Measurements from ENCODE around the gene EIF3A. TPM values are rescaled to one million over a fixed set of nuclear protein-coding genes. Genes with fewer than 3 reads are reported as not detected.

EIF3A gene
- total and polyA plus RNA-seq, 9 of the 15 experiments (the other 6 are each of a cell fraction or from before 2014, with no cell fraction given): 19.6 to 163 (median 102) TPM

DNA sequence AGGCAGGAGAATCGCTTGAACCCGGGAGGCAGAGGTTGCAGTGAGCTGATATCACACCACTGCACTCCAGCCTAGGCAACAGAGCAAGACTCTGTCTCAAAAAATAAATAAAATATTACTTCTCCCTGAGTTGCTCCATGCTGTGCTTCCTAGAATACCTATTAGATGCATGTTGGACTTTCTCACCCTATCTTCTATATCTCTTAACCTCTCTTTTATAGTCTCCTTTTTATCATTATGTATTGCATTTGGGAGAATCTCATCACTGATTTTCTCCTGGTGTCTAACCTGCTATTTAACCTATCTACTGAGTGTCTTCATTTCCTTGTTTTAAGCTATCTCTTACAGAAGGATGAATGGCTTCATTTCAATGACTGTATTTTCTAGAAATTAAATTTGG, 83.2 kb downstream of the EIF3A start:
- Histone ChIP-seq H3K27me3 (ENCODE audit: control insufficient read depth in 2 of 2, insufficient read depth in 2 of 2, low read length in 2 of 2) (peaks cover 6 to 33% of the 10 kb centered on the region in 2 experiments; a peak in 4 of 5 replicates), H3K4me1 (replicated peaks in 1 of 2; ENCODE audit: control insufficient read depth in 2 of 2, insufficient read depth in 2 of 2, low read length in 2 of 2) (no peaks in the 10 kb centered on the region), H3K9ac (ENCODE audit: insufficient read depth in 1 of 2, low read depth in 2 of 2, low read length in 2 of 2) (no peak overlapping the region), H3K79me2 (ENCODE audit: control insufficient read depth, insufficient read depth, low read length) (no peaks in the 10 kb centered on the region), H4K20me1 (replicated peaks; ENCODE audit: control insufficient read depth, insufficient read depth, low read length) (no peaks in the 10 kb centered on the region), H3K9me1 (ENCODE audit: control insufficient read depth, insufficient read depth, low read length) (no peaks in the 10 kb centered on the region), H3K36me3 (ENCODE audit: control insufficient read depth, insufficient read depth, low read length) (no peaks in the 10 kb centered on the region), H3K4me2 (ENCODE audit: insufficient read depth, low read length) (no peak overlapping the region), H3K4me3 (no peak overlapping the region), H2AFZ (ENCODE audit: low read depth, low read length) (no peak overlapping the region), H3K9me3 (replicated peaks; ENCODE audit: control insufficient read depth, insufficient read depth, low read depth, low read length) (no peaks in the 10 kb centered on the region), H3K27ac (ENCODE audit: extremely low read depth, low read depth, low read length) (no peak overlapping the region)
- ATAC-seq (no peak), DNase-seq (ENCODE audit: extremely low read depth in 1 of 4, low spot score in 3 of 4) (no peak), FAIRE-seq (no peak)
- in situ Hi-C loops (cut with MboI) (no loop called here), intact Hi-C loops (cut with micrococcal nuclease) (no loop called here)
- no TSS peak for BruUV-seq (replicated peaks)
- POLR2A ChIA-PET: interaction anchor here (0.6 kb wide), 1 partner anchor 214 kb away, joined by 3 read pairs; no protein-coding TSS in a partner anchor
- WGBS (ENCODE audit: insufficient coverage, low coverage, missing lambda C conversion rate): 0% methylated on average over 2 of the region's 2 CpGs
- CTCF ChIA-PET (ENCODE audit: low intra/inter-chr PET ratio): no interaction called here
- TF ChIP-seq ELK3 (CRISPR knock-in tag; IDR thresholded peaks at IDR 0.05): no peak
- no peak for TF ChIP-seq SREBF1 (IDR thresholded peaks at IDR 0.05; ENCODE audit: borderline replicate concordance, low read depth, low read length)
- no peak for TF ChIP-seq ZNF143 (CRISPR knock-in tag; IDR thresholded peaks at IDR 0.05)
- no peak for TF ChIP-seq ZC3H8 (IDR thresholded peaks at IDR 0.05)
- TF ChIP-seq SMARCB1 (IDR thresholded peaks at IDR 0.05; ENCODE audit: insufficient read length, low read depth): no peak
- TF ChIP-seq MNT (conservative IDR thresholded peaks at IDR 0.05): no peak
- TF ChIP-seq DIDO1 (tag; IDR thresholded peaks at IDR 0.05; ENCODE audit: low read depth): no peak
- no peak for TF ChIP-seq MCM7 (IDR thresholded peaks at IDR 0.05)
- TF ChIP-seq RNF2 (IDR thresholded peaks at IDR 0.05): no peak
- TF ChIP-seq FOXK2 (conservative IDR thresholded peaks at IDR 0.05 in 1 of 2, IDR thresholded peaks at IDR 0.05 in 1 of 2; ENCODE audit: low read depth in 2 of 2): no peak
- TF ChIP-seq NR2F6 (CRISPR knock-in tag; IDR thresholded peaks at IDR 0.05): no peak
- TF ChIP-seq ZNF3 (CRISPR knock-in tag; IDR thresholded peaks at IDR 0.05): no peak
- TF ChIP-seq NCOR1 (IDR thresholded peaks at IDR 0.05): no peak
- no peak for TF ChIP-seq MIER1 (IDR thresholded peaks at IDR 0.05; ENCODE audit: low read depth)
- no peak for TF ChIP-seq EWSR1 (IDR thresholded peaks at IDR 0.05; ENCODE audit: borderline replicate concordance, low read depth, partially characterized antibody)
- no peak for TF ChIP-seq PPARD (CRISPR knock-in tag; IDR thresholded peaks at IDR 0.05)

All from K562 (cell line).